Sigmoid colon (tissue), 3 donors: ENCODE measurements around the gene SIK3.

Source experiments
- POLR2A ChIP-seq, 2 donors: fragments of 450-650 bp; IDR thresholded peaks; one replicate each; pipeline ENCODE4 v1.6.1; 2016; ENCODE audit warnings: antibody characterized with exemption in 2 of 2, mild to moderate bottlenecking in 2 of 2, moderate library complexity in 2 of 2
- TF ChIP-seq, protein P1 (sequence below), 4 experiments: fragments of 450-650 bp in 3 of 4; fragments of 200-600 bp in 1 of 4; IDR thresholded peaks; one replicate each; pipeline ENCODE4 v1.5.1; 2016 to 2019; ENCODE audit warnings: antibody characterized with exemption in 4 of 4, mild to moderate bottlenecking in 3 of 4, moderate library complexity in 2 of 4

DNA sequence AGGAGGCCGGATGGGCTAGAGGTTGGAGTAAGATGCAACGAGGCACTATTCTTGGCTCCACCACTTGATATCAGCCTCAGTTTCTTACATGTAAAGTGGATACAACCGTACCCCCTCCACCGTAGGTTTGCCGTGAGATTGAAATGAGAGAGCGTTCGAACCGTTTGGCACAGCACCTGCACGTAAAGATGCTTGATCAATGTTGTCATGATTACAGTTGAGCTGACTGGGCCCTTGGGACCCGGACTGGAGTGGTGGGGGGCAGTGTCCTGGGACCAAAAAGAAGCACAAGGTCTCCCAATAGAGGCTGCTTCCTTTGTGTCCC is 264.8 kb downstream of the SIK3 start:
- TF ChIP-seq, protein P1, sequence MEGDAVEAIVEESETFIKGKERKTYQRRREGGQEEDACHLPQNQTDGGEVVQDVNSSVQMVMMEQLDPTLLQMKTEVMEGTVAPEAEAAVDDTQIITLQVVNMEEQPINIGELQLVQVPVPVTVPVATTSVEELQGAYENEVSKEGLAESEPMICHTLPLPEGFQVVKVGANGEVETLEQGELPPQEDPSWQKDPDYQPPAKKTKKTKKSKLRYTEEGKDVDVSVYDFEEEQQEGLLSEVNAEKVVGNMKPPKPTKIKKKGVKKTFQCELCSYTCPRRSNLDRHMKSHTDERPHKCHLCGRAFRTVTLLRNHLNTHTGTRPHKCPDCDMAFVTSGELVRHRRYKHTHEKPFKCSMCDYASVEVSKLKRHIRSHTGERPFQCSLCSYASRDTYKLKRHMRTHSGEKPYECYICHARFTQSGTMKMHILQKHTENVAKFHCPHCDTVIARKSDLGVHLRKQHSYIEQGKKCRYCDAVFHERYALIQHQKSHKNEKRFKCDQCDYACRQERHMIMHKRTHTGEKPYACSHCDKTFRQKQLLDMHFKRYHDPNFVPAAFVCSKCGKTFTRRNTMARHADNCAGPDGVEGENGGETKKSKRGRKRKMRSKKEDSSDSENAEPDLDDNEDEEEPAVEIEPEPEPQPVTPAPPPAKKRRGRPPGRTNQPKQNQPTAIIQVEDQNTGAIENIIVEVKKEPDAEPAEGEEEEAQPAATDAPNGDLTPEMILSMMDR (IDR thresholded peaks at IDR 0.05), result no peak
- no peak for TF ChIP-seq POLR2A (IDR thresholded peaks at IDR 0.05)
